ENCODE measurements around the gene SPARC. TPM values are rescaled to one million over a fixed set of nuclear protein-coding genes. Genes with fewer than 3 reads are reported as not detected.

The SPARC gene
- total and polyA plus RNA-seq, 5 experiments from 2014 or later = not detected

GRCh38 chr5:151672516-151672915 lies 14.2 kb downstream of the SPARC start:
- peaks cover 0 to 4% (median 1%) of the 10 kb centered on the region in 4 donors for H3K4me1 Mint-ChIP-seq
- no peak for DNase-seq
- H3K36me3 Mint-ChIP-seq = no peaks in the 10 kb centered on the region
- H3K27ac Mint-ChIP-seq = no peak overlapping the region
- no peak overlapping the region for H3K4me3 Mint-ChIP-seq
- ATAC-seq = no peak
- POLR2A ChIA-PET = no interaction called here
- no peaks in the 10 kb centered on the region for H3K27me3 Mint-ChIP-seq
- no peaks in the 10 kb centered on the region for H3K9me3 Mint-ChIP-seq

- POLR2A ChIA-PET = no interaction called here
- ATAC-seq = no peak
- Mint-ChIP-seq H3K27ac (no peak overlapping the region), H3K27me3 (no peaks in the 10 kb centered on the region), H3K9me3 (no peaks in the 10 kb centered on the region), H3K4me1 (peaks cover 0 to 4% (median 1%) of the 10 kb centered on the region in 4 donors), H3K4me3 (no peak overlapping the region), H3K36me3 (no peaks in the 10 kb centered on the region)
- DNase-seq = no peak
These were observed 14.8 kb downstream of the SPARC start for GRCh38 chr5:151671950-151672349.

GRCh38 chr5:151670953-151671636 lies 15.6 kb downstream of the SPARC start:
- Mint-ChIP-seq H3K36me3 (no peaks in the 10 kb centered on the region), H3K4me3 (no peak overlapping the region), H3K27ac (no peak overlapping the region), H3K9me3 (no peaks in the 10 kb centered on the region), H3K27me3 (no peaks in the 10 kb centered on the region), H3K4me1 (peaks cover 0 to 2% (median under 1%) of the 10 kb centered on the region in 4 donors)
- ATAC-seq (no peak), DNase-seq (no peak)
- POLR2A ChIA-PET = no interaction called here

- DNase-seq = no peak
- no peak for ATAC-seq
- no peaks in the 10 kb centered on the region for H3K36me3 Mint-ChIP-seq
- H3K9me3 Mint-ChIP-seq = no peaks in the 10 kb centered on the region
- no peaks in the 10 kb centered on the region for H3K4me1 Mint-ChIP-seq
- H3K4me3 Mint-ChIP-seq = no peak overlapping the region
- no peak overlapping the region for H3K27ac Mint-ChIP-seq
- H3K27me3 Mint-ChIP-seq = no peaks in the 10 kb centered on the region
- POLR2A ChIA-PET = no interaction called here
These were observed 16.5 kb downstream of the SPARC start for GRCh38 chr5:151670083-151670686.

GRCh38 chr5:151667083-151667482 lies 19.6 kb downstream of the SPARC start:
- H3K9me3 Mint-ChIP-seq = no peaks in the 10 kb centered on the region
- peaks cover 3 to 10% (median 10%) of the 10 kb centered on the region in 4 donors for H3K4me1 Mint-ChIP-seq
- no peak for DNase-seq
- no peak overlapping the region for H3K4me3 Mint-ChIP-seq
- POLR2A ChIA-PET = interaction anchor here (0.6 kb wide), 1 partner anchor 346 kb away, joined by 4 read pairs; no protein-coding TSS in a partner anchor
- H3K27ac Mint-ChIP-seq = no peak overlapping the region
- no peaks in the 10 kb centered on the region for H3K36me3 Mint-ChIP-seq
- no peaks in the 10 kb centered on the region for H3K27me3 Mint-ChIP-seq
- ATAC-seq = no peak

- no peak overlapping the region for H3K27ac Mint-ChIP-seq
- POLR2A ChIA-PET = no interaction called here
- no peaks in the 10 kb centered on the region for H3K36me3 Mint-ChIP-seq
- no peak overlapping the region for H3K4me3 Mint-ChIP-seq
- no peak for ATAC-seq
- H3K4me1 Mint-ChIP-seq = peaks cover 3 to 10% (median 10%) of the 10 kb centered on the region in 4 donors
- no peaks in the 10 kb centered on the region for H3K27me3 Mint-ChIP-seq
- H3K9me3 Mint-ChIP-seq = no peaks in the 10 kb centered on the region
- DNase-seq = no peak
These were observed 21.1 kb downstream of the SPARC start for GRCh38 chr5:151665613-151666012.

- DNase-seq (no peak), ATAC-seq (no peak)
- no peaks in the 10 kb centered on the region for H3K36me3 Mint-ChIP-seq
- H3K4me3 Mint-ChIP-seq = no peak overlapping the region
- no peaks in the 10 kb centered on the region for H3K27me3 Mint-ChIP-seq
- H3K4me1 Mint-ChIP-seq = peaks cover 3 to 10% (median 10%) of the 10 kb centered on the region in 4 donors
- no peaks in the 10 kb centered on the region for H3K9me3 Mint-ChIP-seq
- POLR2A ChIA-PET = no interaction called here
- no peak overlapping the region for H3K27ac Mint-ChIP-seq
These were observed 21.8 kb downstream of the SPARC start for GRCh38 chr5:151664694-151665585.

GRCh38 chr5:151663617-151664293 lies 23.0 kb downstream of the SPARC start:
- H3K4me1 Mint-ChIP-seq = peaks cover 4 to 16% (median 13%) of the 10 kb centered on the region in 4 donors
- H3K36me3 Mint-ChIP-seq = no peaks in the 10 kb centered on the region
- DNase-seq (no peak), ATAC-seq (no peak)
- H3K4me3 Mint-ChIP-seq = no peak overlapping the region
- H3K27ac Mint-ChIP-seq = peak overlapping the region in 1 of 10 donors; percentile 51
- no peaks in the 10 kb centered on the region for H3K9me3 Mint-ChIP-seq
- H3K27me3 Mint-ChIP-seq = peaks cover 0 to 3% (median 1%) of the 10 kb centered on the region in 5 donors
- POLR2A ChIA-PET = no interaction called here

- DNase-seq (no peak), ATAC-seq (no peak)
- POLR2A ChIA-PET = no interaction called here
- Mint-ChIP-seq H3K27ac (no peak overlapping the region), H3K4me3 (no peak overlapping the region), H3K4me1 (peaks cover 4 to 16% (median 13%) of the 10 kb centered on the region in 4 donors), H3K27me3 (peaks cover 0 to 3% (median 1%) of the 10 kb centered on the region in 5 donors), H3K36me3 (no peaks in the 10 kb centered on the region), H3K9me3 (no peaks in the 10 kb centered on the region)
These were observed 23.9 kb downstream of the SPARC start for GRCh38 chr5:151662805-151663204.

- H3K27me3 Mint-ChIP-seq = peaks cover 0 to 3% (median 1%) of the 10 kb centered on the region in 5 donors
- peaks cover 4 to 16% (median 13%) of the 10 kb centered on the region in 4 donors for H3K4me1 Mint-ChIP-seq
- H3K4me3 Mint-ChIP-seq = no peak overlapping the region
- H3K9me3 Mint-ChIP-seq = no peaks in the 10 kb centered on the region
- POLR2A ChIA-PET = no interaction called here
- no peak for DNase-seq
- no peak overlapping the region for H3K27ac Mint-ChIP-seq
- ATAC-seq = no peak
- H3K36me3 Mint-ChIP-seq = no peaks in the 10 kb centered on the region
These were observed 24.6 kb downstream of the SPARC start for GRCh38 chr5:151661968-151662732.

GRCh38 chr5:151660616-151661495 lies 25.9 kb downstream of the SPARC start:
- POLR2A ChIA-PET = interaction anchor here (0.7 kb wide), 1 partner anchor 110 kb away, joined by 3 read pairs; no protein-coding TSS in a partner anchor
- no peaks in the 10 kb centered on the region for H3K36me3 Mint-ChIP-seq
- no peak for DNase-seq
- H3K27me3 Mint-ChIP-seq = peaks cover 0 to 5% (median 2%) of the 10 kb centered on the region in 5 donors
- peak overlapping the region in 2 of 10 donors; percentile 23 to 33 for H3K27ac Mint-ChIP-seq
- no peaks in the 10 kb centered on the region for H3K9me3 Mint-ChIP-seq
- H3K4me3 Mint-ChIP-seq = no peak overlapping the region
- ATAC-seq = no peak
- peaks cover 4 to 16% (median 13%) of the 10 kb centered on the region in 4 donors for H3K4me1 Mint-ChIP-seq
